Thyroid gland (tissue), 4 donors: ENCODE measurements around the gene APOA4. TPM values are rescaled to one million over a fixed set of nuclear protein-coding genes. Genes with fewer than 3 reads are reported as not detected.
"Not testable (repeated sequence)": the region's sequence is repeated elsewhere in the genome, so short reads cannot be mapped to it uniquely, and the experiment has no call there.

Experiments
- DNase-seq, 2 donors: peaks; one replicate each; pipeline ENCODE4 v3.0.0-alpha.2; 2019
- H3K27ac ChIP-seq, 3 donors: fragments of 200-600 bp; sonication (generic); 1 replicate in 2 of 3; 2 replicates in 1 of 3; pipeline ENCODE4 v1.5.1; 2016 to 2019; ENCODE audit warnings: mild to moderate bottlenecking in 1 of 3, moderate library complexity in 1 of 3
- H3K27me3 ChIP-seq: fragments of 200-600 bp; sonication (generic); one replicate; pipeline ENCODE4 v1.5.1; 2019
- H3K36me3 ChIP-seq, 2 donors: fragments of 200-600 bp; sonication (generic); one replicate each; pipeline ENCODE4 v1.5.1; 2016 to 2019
- H3K4me1 ChIP-seq, 2 donors: fragments of 200-600 bp; sonication (generic); one replicate each; pipeline ENCODE4 v1.5.1; 2017 to 2019
- H3K4me3 ChIP-seq, 3 donors: fragments of 200-600 bp; sonication (generic); replicated peaks in 1 of 3; 1 replicate in 2 of 3; 2 replicates in 1 of 3; pipeline ENCODE4 v1.5.1; 2016; ENCODE audit warnings: mild to moderate bottlenecking in 1 of 3
- H3K9me3 ChIP-seq: fragments of 200-600 bp; sonication (generic); one replicate; pipeline ENCODE4 v1.5.1; 2017
- POLR2A ChIP-seq, 2 donors: fragments of 450-650 bp; IDR thresholded peaks; one replicate each; pipeline ENCODE4 v1.6.1; 2017; ENCODE audit warnings: antibody characterized with exemption in 2 of 2, mild to moderate bottlenecking in 2 of 2, moderate library complexity in 1 of 2
- WGBS, 2 donors: methylation state at CpG; one replicate each; pipeline ENCODE4 v1.1.5; 2017; 5-methylcytosine and 5-hydroxymethylcytosine counted together
- intact Hi-C: fragments of 100-400 bp; cut with DNase I; formaldehyde crosslinking; loops from one replicate; pipeline ENCODE4 v1.15.1; 2023
- total RNA-seq, 4 donors: library from RNA; depleted of rRNA; stranded (reverse); fragments of >200 nt; gene quantifications; one replicate each; pipeline ENCODE4 v1.2.3, GENCODE V29; 2016
- TF ChIP-seq, protein P1 (sequence below), 6 experiments: fragments of 200-600 bp in 3 of 6; fragments of 450-650 bp in 3 of 6; sonication (generic) in 3 of 6; IDR thresholded peaks; one replicate each; pipeline ENCODE4 v1.5.1; 2016 to 2019; ENCODE audit warnings: antibody characterized with exemption in 6 of 6, mild to moderate bottlenecking in 2 of 6, inconsistent platforms in 1 of 6, moderate library complexity in 1 of 6

The APOA4 gene
- total RNA-seq, 4 donors from 2014 or later = not detected

DNA sequence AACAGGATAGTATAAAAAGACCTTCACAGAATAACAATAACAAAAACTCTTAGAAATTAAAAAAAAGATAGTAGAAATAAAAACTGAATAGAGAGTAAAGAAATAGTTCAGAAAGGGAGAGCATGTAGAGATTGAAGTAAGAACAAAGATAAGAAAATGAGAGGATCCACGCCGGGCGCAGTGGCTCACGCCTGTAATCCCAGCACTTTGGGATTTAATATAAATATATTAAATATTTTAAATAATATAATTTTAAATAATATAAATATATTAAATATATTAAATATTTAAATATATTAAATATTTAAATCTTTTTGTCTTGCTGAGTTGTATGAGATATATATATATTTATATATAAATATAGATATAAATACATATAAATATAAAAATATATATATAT, 11.0 kb downstream of the APOA4 start:
- Histone ChIP-seq H3K36me3 (no peaks in the 10 kb centered on the region), H3K4me1 (no peaks in the 10 kb centered on the region), H3K9me3 (no peaks in the 10 kb centered on the region), H3K27me3 (no peaks in the 10 kb centered on the region), H3K4me3 (no peak overlapping the region), H3K27ac (no peak overlapping the region)
- TF ChIP-seq, protein P1, sequence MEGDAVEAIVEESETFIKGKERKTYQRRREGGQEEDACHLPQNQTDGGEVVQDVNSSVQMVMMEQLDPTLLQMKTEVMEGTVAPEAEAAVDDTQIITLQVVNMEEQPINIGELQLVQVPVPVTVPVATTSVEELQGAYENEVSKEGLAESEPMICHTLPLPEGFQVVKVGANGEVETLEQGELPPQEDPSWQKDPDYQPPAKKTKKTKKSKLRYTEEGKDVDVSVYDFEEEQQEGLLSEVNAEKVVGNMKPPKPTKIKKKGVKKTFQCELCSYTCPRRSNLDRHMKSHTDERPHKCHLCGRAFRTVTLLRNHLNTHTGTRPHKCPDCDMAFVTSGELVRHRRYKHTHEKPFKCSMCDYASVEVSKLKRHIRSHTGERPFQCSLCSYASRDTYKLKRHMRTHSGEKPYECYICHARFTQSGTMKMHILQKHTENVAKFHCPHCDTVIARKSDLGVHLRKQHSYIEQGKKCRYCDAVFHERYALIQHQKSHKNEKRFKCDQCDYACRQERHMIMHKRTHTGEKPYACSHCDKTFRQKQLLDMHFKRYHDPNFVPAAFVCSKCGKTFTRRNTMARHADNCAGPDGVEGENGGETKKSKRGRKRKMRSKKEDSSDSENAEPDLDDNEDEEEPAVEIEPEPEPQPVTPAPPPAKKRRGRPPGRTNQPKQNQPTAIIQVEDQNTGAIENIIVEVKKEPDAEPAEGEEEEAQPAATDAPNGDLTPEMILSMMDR (IDR thresholded peaks at IDR 0.05) = no peak
- no peak for TF ChIP-seq POLR2A (IDR thresholded peaks at IDR 0.05)
- WGBS, 2 donors = 97% methylated on average over 4 of the region's 4 CpGs
- intact Hi-C loops = no loop called here
- no peak for DNase-seq

- TF ChIP-seq POLR2A (IDR thresholded peaks at IDR 0.05) = no peak
- TF ChIP-seq, protein P1 (IDR thresholded peaks at IDR 0.05) = no peak
- no peak overlapping the region for H3K27ac ChIP-seq
- no peaks in the 10 kb centered on the region for H3K27me3 ChIP-seq
- H3K9me3 ChIP-seq = no peaks in the 10 kb centered on the region
- H3K36me3 ChIP-seq = no peaks in the 10 kb centered on the region
- H3K4me1 ChIP-seq = peaks cover 0 to 3% of the 10 kb centered on the region in 2 donors
- intact Hi-C loops = no loop called here
- DNase-seq = no peak
- no peak overlapping the region for H3K4me3 ChIP-seq
- WGBS, 2 donors = 90% methylated on average over 3 of the region's 3 CpGs
These were observed 11.9 kb downstream of the APOA4 start for GRCh38 chr11:116811194-116811593.

- DNase-seq = no peak
- Histone ChIP-seq H3K27me3 (no peaks in the 10 kb centered on the region), H3K36me3 (no peaks in the 10 kb centered on the region), H3K27ac (no peak overlapping the region), H3K4me1 (peaks cover 0 to 6% of the 10 kb centered on the region in 2 donors), H3K9me3 (no peaks in the 10 kb centered on the region), H3K4me3 (no peak overlapping the region)
- TF ChIP-seq, protein P1 (IDR thresholded peaks at IDR 0.05) = no peak
- no peak for TF ChIP-seq POLR2A (IDR thresholded peaks at IDR 0.05)
- WGBS, 2 donors = 89 to 94% methylated on average over 14 of the region's 14 CpGs
- intact Hi-C loops = no loop called here
These were observed 14.6 kb downstream of the APOA4 start for GRCh38 chr11:116808262-116809175.

DNA sequence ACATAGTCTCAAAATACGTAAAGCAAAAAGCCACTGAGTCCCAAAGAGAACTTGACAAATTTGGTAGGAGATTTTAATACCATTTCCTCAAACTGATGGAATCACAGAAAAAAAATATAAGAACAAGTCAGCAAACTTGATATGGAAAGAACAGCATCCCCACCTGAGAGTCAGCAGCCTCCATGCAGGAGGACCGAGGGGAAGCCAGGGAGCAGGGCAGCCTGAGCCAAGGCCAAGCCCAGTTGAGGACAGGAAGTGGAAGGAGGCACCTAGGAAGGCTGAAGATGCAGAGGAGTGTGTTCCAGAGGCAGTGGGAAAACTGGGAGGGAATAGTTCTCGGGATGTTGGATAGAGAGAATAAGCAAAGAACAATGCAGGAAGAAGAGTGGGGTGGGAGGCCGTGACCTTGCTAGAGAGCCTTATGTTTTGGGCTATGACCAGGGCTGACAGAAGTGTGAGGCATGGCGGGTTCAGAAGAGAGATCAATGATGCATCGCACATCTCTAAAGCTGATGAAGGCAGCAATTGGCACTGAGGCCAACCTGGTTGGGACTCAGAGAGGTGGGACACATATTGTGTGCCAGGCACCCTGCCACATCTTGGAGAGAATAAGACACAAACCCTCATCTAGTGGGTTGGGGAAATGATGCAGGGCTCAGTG, 15.4 kb downstream of the APOA4 start:
- H3K27ac ChIP-seq = no peak overlapping the region
- H3K36me3 ChIP-seq = no peaks in the 10 kb centered on the region
- TF ChIP-seq, protein P1 (IDR thresholded peaks at IDR 0.05) = no peak
- no peak for TF ChIP-seq POLR2A (IDR thresholded peaks at IDR 0.05)
- intact Hi-C loops = no loop called here
- no peaks in the 10 kb centered on the region for H3K9me3 ChIP-seq
- peaks cover 0 to 6% of the 10 kb centered on the region in 2 donors for H3K4me1 ChIP-seq
- WGBS, 2 donors = 93 to 95% methylated on average over 6 of the region's 6 CpGs
- no peak overlapping the region for H3K4me3 ChIP-seq
- no peak for DNase-seq
- no peaks in the 10 kb centered on the region for H3K27me3 ChIP-seq

- intact Hi-C loops = no loop called here
- Histone ChIP-seq H3K4me3 (no peak overlapping the region), H3K27ac (no peak overlapping the region), H3K4me1 (peaks cover 0 to 13% of the 10 kb centered on the region in 2 donors), H3K9me3 (no peaks in the 10 kb centered on the region), H3K36me3 (no peaks in the 10 kb centered on the region), H3K27me3 (no peaks in the 10 kb centered on the region)
- WGBS, 2 donors = 46 to 56% methylated on average over 3 of the region's 3 CpGs
- TF ChIP-seq POLR2A (IDR thresholded peaks at IDR 0.05) = no peak
- TF ChIP-seq, protein P1 (IDR thresholded peaks at IDR 0.05) = no peak
- no peak for DNase-seq
These were observed 19.1 kb downstream of the APOA4 start for GRCh38 chr11:116804001-116804400.

GRCh38 chr11:116801662-116802061, 21.4 kb downstream of the APOA4 start:
- intact Hi-C loops, H3K27me3 ChIP-seq, H3K36me3 ChIP-seq, H3K27ac ChIP-seq, H3K9me3 ChIP-seq, H3K4me3 ChIP-seq, DNase-seq: not testable (repeated sequence)
- peaks cover 0 to 13% of the 10 kb centered on the region in 2 donors for H3K4me1 ChIP-seq
